Fibroblast of lung (primary cell): ENCODE measurements around the gene RAG1.

Source experiments
- CTCF ChIP-seq, 2 donors: IDR thresholded peaks in 1 of 2; conservative IDR thresholded peaks in 1 of 2; 1 replicate in 1 of 2; 2 replicates in 1 of 2; pipeline ENCODE4 v1.5.1; 2011 to 2012; ENCODE audit warnings: low read length in 2 of 2, control low read depth in 1 of 2, inconsistent platforms in 1 of 2, low read depth in 1 of 2, mild to moderate bottlenecking in 1 of 2
- EZH2 ChIP-seq: IDR thresholded peaks from 2 replicates; pipeline ENCODE4 v1.5.1; 2012; ENCODE audit warnings: low read length, control low read depth, mild to moderate bottlenecking; ENCODE audit errors: missing control alignments

GRCh38 chr11:36623494-36623893, 55.7 kb downstream of the RAG1 start:
- no peak for TF ChIP-seq CTCF (conservative IDR thresholded peaks at IDR 0.05 in 1 of 2, IDR thresholded peaks at IDR 0.05 in 1 of 2; ENCODE audit: low read depth in 1 of 2, low read length in 2 of 2)
- no peak for TF ChIP-seq EZH2
